M059J (cell line): Measurements from ENCODE around the gene MEF2C. TPM values are rescaled to one million over a fixed set of nuclear protein-coding genes. Genes with fewer than 3 reads are reported as not detected.

Experiments used
- DNase-seq: peaks from one replicate; pipeline ENCODE4 v3.0.0-alpha.2; 2012; ENCODE audit warnings: low read depth
- total RNA-seq: library from RNA; depleted of rRNA; stranded (reverse); fragments of >200 nt; shearing (Covaris generic); gene quantifications from 2 replicates; pipeline ENCODE4 v1.2.3, GENCODE V29; 2014

The MEF2C gene
- total RNA-seq, 1 experiment from 2014 or later: 7.7 TPM

- no peak for DNase-seq
Observed at GRCh38 chr5:88718736-88719135, 164.2 kb downstream of the MEF2C start.

- DNase-seq: no peak
Observed at GRCh38 chr5:88716101-88716500, 166.9 kb downstream of the MEF2C start.

DNA sequence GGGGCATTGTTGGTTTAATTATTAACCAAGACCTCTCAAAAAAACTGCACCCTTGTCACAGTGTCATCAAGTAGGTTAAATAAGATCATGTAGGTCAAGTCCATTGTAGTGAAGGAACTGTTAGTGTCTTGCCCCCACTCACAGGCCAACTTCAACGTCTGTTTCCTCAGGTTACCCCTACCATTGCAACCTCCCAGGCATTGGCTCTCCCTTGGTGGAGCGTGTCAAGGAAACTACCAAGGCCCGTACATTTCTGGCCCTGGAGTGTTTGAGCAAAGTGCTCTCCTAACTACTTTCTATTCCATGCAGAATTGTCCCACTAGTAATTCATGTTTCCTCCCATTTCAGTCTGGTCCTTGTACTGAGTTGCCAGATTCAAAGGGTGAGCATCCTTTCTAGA lies 167.5 kb downstream of the MEF2C start:
- no peak for DNase-seq

GRCh38 chr5:88713818-88714217 lies 169.2 kb downstream of the MEF2C start:
- DNase-seq: no peak

GRCh38 chr5:88708682-88709398 lies 174.1 kb downstream of the MEF2C start:
- no peak for DNase-seq

DNA sequence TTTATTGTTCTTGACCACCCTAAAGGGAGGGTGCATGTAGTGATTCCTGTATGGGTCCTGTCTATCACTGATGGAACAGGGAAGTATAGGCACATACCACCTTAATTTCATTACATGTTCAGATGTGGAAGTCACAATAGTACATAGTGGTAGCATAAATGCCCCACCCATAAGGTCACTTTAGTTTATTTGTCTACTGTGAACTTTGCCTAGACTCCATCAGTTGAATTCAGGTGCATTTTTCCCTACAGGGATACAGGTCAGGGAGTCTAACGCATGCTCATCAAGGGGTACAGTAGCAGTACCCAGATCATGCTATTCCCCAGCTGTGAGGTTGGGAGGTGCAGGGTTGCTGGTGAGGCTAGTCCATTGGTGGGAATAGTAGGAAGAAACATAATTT lies 175.0 kb downstream of the MEF2C start:
- no peak for DNase-seq

DNA sequence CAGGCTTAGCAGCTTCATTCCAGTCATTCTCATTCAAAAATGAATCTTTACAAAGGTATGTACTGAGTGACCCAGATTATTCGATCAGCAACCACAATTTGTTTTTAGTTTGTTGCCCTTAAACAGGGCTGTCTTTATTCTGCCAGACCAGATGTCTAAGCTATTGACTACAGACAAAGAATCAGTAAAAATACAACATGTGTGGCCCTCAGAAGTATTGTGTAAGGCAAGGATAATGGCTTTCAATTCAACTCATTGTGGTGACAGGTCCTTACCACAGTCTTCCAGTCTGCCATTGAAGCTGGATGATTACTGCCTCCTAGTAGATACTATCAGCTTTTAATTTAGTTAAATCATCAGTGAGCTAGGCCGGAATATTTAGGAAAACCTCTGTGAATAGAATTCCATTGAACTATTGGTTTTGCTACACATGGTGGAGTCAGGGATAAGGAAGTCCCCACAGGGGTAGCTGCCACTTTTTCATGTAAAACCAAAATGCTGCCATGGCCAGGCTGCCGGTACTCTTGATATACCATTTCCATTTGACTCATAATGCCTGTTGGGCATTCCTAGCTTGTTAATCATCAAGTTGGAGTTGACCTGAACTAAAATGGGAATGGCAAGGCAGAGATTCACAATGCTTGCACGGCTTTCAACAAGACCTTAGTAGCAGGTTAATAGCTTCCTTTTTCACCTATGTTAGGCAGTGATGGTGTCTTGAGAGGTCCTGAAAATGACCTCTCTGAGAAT lies 175.6 kb downstream of the MEF2C start:
- peak; percentile 90 for DNase-seq

DNA sequence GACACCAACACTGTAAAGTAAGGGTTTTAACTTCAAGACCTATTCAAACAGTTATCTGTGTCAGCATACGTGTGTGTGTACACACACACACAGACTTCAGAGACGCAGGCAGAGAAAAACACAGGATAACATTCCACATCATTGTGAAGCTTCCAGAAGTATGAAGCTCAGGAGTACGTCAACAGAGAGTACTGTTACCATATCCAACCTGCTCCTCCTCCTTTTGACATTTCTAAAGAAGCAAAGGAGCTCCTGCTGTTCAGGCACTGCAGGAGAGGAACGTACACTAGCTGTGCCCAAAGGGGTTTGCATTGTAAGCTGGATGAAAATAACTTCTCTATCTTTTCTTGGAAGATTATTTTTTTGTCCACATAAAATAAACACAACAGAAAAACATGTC lies 180.7 kb downstream of the MEF2C start:
- no peak for DNase-seq

- no peak for DNase-seq
Observed at GRCh38 chr5:88700121-88700520, 182.9 kb downstream of the MEF2C start.

DNA sequence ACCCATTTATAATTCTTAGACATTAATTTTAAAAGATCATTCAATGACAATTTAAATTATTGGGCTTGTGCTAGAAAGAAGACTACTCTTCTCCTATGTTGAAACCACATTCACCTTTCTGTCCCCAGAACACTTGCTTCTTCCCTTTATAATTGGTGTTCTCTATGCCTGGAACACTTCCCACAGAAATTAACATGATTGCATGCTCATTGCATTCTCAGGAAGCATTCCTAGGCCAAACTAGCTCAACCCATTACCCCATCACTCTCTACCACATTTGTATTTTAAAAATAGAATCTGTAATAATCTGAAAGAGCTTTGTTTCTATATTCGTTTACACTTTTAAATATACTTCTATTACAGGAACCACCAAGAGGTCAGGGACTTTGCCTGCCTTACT lies 184.7 kb downstream of the MEF2C start:
- DNase-seq: peak; percentile 37

DNA sequence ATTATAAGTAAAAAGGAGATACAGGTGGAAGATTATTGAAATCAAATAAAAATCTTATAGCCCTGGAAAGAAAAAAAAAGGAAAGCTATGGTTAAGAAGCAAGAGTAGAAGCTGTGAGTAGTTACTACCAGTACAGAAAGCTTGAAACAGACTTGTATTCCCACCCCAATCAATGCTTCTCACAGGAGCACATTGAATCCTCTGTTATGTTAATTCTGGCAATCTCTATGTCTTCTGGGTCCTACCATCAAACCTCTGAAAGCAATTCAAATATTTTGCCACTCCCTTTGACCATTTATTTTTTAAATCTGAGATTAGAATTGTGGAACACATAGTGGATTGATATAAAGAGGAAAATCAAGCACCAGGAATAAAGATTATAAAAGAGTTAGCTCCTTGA lies 186.5 kb downstream of the MEF2C start:
- no peak for DNase-seq

- DNase-seq: peak; percentile 54
Observed at GRCh38 chr5:88695931-88696330, 187.1 kb downstream of the MEF2C start.

DNA sequence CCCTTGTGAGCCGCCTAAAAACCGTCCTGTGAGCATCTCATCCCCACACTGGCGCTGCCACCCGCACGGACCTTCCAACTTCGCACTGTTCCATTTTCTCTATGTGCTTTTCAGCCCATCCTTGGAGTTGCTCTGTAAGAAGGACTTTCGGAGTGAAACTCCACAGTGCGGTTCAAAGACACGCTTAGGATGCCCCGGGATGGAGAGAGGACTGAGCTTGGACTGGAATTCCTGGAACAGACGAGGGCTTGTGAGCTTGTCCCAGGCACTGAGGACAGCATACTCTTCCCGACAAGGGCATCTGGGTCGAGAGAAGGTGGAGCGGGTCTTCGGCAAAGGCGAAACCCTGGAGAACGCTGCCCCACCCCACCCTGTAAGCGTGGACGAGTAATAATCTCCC lies 187.8 kb downstream of the MEF2C start:
- peak; percentile 67 for DNase-seq

GRCh38 chr5:88694023-88694679 lies 188.8 kb downstream of the MEF2C start:
- DNase-seq: peak; percentile 22

DNA sequence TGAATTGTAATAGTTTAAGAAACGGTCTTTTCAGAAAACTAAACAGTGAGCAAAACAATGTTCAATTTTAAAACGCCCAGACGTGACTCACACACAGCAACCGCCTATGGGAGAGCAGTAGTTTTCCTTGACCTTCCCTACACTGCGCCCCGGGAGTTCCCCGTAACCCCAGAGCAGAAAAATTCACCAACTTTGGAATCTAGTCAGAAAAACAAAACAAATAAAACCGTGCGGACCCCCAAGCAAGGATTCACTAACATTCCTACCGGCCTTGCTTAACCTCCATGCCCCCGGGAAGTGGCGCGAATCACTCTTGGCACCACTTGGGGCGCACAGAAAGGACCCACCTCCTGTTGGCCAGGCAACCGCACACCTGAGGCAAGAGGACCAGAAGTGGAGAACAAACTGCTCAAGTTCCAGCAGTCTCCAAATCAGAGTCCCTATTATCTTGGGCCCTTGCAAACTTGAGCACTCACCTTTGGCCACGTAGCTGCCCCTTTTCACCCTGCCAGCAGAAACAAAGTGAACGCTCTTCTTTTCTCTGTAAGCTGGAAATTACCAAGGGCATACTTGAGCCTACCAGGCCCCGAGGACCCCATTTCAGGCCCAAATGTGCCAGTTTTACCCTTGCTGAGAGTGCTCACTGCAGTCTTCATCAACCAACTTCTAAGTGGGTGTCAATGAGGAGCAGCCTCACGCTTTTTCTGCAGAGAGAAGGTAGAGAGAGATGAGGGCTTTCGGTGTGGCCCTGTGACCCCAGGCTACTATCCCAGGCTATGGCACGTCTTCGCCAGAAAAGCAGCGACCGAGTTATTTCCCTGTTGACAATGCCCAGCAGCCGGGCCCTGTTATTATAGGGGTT lies 189.7 kb downstream of the MEF2C start:
- DNase-seq: peak; percentile 79

DNA sequence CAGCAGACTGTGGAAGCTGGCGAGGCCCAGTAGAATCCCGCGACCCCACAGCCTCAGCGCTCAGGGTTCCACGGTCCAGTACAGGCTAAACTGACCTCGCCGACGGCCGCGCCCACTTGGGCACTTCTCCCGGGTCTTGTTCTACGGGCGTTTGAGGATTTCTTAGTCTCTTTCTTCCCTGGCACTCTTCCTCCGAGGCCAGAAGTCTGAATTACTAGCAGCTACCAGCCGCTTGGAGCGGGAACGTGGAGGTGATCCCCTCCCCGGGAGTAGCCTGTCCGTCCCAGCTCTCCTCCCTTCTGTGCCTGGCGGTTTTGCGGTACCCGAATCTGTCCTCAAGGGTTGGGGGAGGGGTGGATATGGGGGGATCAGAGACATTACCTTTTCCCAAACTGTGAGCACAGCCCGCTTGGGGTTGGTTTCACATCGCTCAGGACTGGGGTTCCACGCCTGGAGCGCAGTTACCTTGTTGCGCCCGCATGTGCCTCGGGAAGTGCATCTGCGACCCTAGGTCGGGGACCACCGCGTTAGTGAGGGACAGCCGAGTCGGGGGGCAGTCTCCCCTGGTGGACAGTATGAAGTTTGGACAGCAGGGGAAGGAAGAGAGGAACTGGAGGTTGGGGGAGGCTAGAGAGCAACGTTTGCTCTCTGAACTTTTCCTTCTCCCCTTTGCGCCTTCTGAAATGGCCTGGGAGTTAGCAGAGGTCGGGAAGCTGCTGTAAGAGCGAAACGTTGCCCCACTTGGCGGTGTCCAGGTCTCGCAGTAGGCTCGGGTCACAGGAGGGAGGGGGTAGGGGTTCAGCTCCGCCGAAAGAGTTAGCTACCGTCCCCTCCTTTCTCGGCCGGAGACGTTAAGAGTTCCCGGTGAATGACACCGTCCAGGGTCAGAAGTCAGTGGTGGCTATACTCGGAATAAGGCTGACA lies 190.8 kb downstream of the MEF2C start:
- DNase-seq: peak; percentile 69

GRCh38 chr5:88691230-88691582 lies 191.8 kb downstream of the MEF2C start:
- DNase-seq: no peak

DNA sequence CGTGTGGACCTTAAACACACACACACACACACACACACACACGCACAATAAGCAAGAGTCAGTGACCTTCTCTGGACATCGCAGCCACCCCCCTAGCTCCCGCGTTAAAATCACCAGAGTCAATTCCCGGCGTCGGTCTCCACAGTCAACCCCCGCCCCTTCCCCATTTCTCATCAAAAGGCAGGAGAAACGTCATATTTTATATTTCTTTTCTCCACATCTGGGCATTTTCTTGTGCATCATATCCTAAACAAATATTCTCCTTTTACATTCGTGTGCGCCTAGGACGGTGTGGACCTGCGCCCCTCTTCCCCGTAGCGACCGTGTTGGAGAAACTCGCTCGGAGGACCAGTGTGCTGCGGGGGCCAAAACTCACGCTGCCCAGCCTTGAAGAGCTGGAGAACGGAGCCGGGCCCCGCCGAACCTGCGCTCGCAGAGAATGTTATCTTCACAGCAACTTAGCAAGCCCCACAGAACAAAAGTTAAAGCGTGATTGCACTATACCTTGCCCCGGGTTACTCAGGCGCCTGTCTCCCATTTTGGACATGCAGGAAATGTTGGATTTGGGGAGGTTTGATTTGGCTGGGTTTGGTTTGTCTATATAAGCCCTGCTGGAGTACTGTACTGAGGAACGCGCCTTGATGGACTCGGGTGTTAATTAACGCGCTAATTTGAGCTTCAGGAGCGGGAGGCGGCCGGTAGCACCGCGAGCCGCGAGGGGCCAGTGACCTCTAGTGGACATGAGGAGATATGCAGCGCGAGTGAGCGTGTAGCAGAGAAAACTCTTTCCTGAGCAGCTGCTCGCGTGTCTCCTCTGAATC lies 192.4 kb downstream of the MEF2C start:
- DNase-seq: peak; percentile 77

DNA sequence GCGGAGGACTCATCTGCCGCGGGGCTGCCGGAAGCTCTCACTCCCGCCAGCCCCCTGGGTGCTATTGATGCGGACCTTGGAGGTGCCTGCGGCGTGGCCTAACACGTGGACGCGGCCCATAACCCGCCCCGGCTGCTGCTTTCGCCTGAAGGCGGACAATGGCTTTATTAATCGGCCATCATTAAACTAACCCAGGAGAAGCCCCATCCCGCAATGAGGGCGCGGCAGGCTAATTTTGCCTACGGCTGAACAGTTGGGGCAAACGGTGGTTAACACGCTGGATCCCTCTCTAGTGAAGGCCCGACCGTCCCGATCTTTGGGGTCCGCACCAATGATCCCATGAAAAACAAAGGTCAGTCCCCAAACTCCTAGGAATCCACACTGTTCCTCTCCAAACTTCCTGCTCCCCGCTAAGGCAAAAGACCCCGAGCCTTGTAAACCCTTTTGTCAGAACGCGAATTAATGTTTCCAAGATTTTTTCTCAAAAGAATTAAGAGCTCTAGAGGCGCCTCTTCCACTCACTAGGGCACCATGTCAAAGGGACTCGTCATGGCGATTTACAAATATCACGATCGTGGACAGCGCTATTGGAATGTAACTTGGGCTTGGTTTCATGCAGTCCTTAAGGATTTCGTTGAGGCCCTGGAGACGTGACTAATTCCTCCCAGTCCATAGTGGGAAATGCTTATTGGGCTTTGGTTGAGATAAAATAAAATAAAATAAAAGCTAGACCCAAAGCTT lies 193.1 kb downstream of the MEF2C start:
- peak; percentile 79 for DNase-seq
